Skin of body (tissue), 2 donors: ENCODE data around the gene MRPS33. TPM values are rescaled to one million over a fixed set of nuclear protein-coding genes. Genes with fewer than 3 reads are reported as not detected.
"Not testable (repeated sequence)": the region's sequence is repeated elsewhere in the genome, so short reads cannot be mapped to it uniquely, and the experiment has no call there.

Experiments used
- DNase-seq: peaks from one replicate; lab custom pipeline; 2025; lab: John Stamatoyannopoulos, UW
- total RNA-seq: library from RNA; depleted of rRNA; stranded (reverse); fragments of >200 nt; gene quantifications from one replicate; pipeline ENCODE4 v1.2.3, GENCODE V29; 2014

The MRPS33 gene
- total RNA-seq, 1 donor from 2014 or later, result 27.4 TPM

- DNase-seq, result peak; percentile 14
Observed at GRCh38 chr7:141012696-141013344, 1.9 kb downstream of the MRPS33 start.

DNA sequence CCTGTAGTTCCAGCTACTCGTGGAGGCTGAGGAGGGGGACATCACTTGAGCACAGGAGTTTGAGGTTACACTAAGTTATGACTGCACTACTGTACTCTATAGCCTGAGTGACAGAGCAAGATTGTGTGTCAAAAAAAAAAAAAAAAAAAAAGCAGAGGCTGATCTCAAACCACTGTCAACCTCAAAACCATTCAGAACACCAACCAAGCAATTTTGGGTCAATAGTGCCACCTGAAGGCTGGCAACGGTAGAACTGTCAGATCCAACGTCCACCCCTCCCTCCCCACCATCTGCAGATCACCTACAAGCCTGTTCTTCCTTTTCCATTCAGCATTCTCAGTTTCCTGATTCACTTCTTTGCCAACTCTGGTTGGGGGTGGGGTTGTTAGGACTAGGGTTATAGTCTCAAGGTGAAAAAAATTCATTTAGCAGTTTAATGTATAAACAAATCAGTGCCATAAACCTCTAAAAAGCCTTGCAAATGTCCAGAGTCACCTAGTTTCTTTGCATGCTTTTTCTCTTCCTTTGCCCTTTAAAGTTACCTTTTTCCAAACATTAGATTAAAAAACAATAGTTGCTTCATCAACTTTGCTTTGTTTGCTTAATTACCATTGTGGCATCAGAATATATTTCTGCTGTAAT, 2.6 kb downstream of the MRPS33 start:
- DNase-seq, result peak; percentile 47

DNA sequence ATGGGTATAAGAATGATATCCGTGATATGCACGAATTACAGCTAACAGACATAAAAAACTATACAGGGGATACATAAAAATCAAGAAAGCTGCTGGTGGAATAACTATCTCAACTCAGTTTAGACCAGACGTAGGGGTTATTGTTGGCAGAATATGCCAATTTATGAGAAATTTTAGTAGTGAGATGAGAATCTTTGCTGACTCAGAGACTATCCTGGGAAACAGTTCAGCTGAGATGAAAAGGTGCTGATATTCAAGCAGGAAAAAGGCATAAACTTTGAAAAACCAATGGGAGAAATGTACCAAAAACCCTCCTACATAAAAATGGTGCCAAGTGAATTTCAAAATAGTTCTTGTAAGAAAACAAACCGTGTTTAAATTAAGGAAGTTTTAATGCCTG, 3.3 kb downstream of the MRPS33 start:
- DNase-seq, result no peak

DNA sequence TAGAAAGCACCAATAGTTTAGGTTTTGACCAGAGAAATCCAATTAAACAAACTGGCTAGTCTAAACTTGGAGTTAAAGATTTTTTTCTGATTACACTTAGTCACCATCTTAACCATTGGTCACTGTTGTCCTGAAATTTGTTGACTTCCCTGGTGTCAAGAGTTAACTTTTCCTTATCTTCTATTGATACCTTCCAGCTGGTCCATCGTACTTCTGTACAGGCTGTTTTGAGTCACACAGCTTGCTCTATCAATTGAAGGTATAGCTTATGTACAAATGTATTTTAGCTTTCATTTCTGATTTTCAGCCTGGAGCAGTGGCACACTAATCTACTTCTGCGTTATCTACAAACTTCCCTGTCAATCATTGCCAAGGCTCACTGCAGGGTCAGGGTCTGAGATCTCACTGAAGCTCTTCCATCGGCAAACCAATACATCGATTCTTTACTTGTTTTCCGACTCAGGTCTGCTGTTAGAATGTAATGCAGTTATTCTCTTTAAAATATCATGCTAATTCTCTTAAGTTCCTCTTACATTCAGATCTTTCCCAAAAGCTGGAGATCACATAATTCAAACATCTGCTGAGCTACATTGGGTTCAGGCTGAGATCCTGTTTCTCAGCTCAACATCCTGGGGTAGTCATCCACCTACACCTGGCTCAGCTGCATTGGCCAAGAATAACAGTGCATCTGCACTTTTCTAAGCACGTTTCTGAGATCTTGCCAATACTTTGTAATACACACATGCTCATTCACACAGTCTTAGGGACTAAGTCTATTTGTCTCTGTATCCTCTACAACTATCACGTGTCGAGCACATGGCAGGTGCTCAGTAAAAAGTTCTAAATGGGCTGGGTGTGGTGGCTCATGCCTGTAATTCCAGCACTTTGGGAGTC, 11.3 kb downstream of the MRPS33 start:
- DNase-seq, result no peak

- DNase-seq, result no peak
Observed at GRCh38 chr7:141001546-141001945, 13.2 kb downstream of the MRPS33 start.

DNA sequence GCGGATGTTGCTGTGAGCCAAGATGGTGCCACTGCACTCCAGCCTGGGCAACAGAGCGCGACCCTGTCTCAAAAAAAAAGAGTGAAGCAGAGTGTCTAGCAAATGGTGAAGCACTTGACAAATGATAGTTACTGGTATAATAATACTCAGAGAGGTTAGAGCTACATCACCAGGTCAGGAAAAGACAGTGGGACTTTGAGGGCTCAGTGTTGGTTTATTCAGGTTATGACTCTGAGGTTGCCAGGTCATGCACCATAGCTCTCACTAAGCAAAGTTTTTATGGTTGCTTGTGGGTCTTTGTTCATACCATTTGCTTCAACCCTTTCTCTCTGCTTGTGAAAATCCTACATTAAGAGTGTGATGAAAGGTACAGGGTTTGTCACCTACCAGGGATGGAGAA, 13.6 kb downstream of the MRPS33 start:
- no peak for DNase-seq

- DNase-seq, result no peak
Observed at GRCh38 chr7:140998715-140999114, 16.0 kb downstream of the MRPS33 start.

GRCh38 chr7:140992422-140992821, 22.3 kb downstream of the MRPS33 start:
- DNase-seq, result no peak

DNA sequence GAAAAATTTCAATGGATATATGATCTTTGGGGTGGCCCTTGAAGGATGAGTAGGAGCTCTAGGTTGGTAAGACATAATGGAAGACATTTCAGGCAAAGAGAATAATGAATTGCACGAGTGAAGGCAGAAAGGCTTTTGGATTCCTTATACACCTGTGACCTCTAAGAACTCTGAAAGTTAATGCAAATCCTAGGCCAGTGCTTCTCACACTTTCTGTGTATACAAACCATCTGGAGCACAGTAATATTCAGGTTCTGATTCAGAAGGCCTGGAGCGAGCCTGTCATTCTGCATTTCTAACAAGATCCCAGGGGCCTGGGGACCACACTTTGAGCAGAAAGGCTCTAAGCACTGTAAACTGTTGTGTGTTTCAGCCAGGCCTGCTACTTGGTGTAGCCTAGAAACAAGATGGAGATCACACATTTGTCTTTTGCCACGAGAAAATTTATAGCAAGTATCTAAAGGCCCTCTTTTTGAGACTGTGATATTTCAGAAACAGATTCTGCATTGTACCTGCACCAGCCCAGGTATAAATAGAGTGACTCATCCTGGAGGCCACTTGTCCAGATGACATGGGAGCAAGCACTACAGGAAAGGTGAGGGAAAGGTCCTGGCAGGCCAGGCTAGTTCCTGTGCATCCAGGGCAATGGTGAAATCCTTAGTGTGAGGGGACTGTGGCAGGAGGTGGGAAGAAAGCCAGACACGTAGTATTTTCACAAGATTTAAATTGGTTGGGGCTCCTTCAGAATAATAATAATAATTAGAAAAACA, 24.4 kb downstream of the MRPS33 start:
- DNase-seq, result no peak

DNA sequence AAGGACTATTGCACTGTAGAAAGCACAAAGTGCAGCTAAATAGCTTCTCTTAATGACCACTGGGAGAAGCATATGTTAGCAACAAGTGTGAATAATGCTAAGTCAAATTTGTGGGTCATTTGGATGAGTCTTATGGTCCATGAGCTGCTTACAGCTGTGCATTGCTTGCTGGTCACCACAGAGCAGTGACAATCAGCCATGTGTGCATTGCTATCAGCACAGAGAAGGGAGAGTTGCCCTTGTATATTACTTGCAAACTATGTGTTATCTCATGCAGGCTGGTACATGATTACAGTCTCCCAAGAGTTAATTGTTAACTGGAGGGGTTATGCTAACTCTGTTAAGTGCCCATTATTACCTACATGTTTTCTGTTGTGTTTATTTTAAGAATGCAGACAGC, 25.7 kb downstream of the MRPS33 start:
- DNase-seq, result no peak

DNA sequence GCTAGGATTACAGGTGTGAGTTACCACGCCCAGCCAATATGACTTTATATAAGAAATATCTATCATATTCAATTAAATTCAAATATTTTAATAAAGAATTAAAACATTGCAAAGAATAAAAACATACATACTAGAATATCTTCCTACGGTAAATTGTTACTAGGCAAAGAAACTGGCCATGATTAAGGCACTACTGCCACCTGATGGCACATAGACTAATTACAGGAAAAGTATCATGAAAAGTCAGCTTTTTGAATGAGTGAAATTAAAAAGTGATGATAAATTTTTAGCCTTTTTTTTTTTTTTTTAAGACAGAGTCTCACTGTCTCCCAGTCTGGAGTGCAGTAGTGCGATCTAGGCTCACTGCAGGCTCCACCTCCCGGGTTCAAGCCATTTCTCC, 30.9 kb downstream of the MRPS33 start:
- DNase-seq, result no peak

DNA sequence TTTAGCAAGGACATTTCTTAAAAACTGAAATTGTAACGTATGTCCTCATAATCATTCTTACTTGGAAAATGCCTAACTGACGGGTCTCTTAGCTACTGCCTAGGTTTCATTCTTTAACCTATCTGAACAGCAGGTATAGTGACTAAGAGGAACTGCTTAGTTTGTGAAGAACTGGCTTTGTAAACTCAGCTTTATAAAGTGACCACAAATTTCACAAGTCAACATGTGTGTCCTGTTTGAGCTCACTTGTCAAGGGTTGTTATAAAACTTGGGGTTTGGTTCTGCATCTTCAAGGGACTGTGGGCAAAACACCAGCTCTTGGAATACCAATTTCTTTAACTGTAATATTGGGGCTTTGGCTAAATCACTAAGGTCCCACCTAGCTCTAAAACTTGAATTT, 32.2 kb downstream of the MRPS33 start:
- no peak for DNase-seq

DNA sequence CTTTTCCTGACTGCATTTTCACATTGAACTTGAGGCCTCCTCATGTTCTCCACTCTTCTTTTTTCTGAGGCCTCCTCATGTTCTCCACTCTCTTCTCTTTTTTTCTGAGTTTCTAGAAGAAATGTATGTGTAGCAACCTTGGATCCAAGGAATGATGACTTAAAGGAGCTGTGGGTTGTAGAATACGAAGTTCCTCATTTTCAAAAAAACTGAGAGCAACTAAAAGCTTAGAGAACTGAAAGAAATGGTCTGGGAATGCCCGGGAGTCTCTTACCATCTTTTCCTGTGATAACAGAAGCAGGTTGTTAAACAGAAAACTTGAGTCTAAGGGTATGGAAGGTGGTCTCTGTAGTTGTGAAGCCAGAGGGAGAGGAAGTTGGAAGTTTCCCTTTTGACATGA, 32.8 kb downstream of the MRPS33 start:
- no peak for DNase-seq

DNA sequence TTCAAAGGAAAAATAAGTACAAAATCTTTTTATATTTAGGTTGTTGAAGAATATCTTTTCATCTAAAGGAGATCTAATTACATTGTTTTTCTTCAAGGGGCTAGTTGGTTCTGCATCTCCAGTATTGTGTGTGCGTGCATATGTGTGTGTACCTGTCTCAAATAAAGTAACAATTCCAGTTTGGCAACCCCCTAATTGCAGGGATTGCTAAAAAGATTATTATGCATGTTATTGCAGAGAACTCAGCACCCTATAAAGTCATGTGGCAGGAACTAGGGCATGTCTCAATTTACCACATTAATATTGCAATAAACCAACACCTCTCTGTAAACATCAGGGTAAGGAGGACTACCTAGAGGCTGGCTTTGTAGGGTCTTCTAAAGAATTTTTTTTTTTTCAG, 37.0 kb downstream of the MRPS33 start:
- DNase-seq, result no peak

- no peak for DNase-seq
Observed at GRCh38 chr7:140972876-140973829, 41.6 kb downstream of the MRPS33 start.

GRCh38 chr7:140972344-140972743, 42.4 kb downstream of the MRPS33 start:
- DNase-seq, result no peak

GRCh38 chr7:140967438-140967837, 47.3 kb downstream of the MRPS33 start:
- DNase-seq, result no peak

DNA sequence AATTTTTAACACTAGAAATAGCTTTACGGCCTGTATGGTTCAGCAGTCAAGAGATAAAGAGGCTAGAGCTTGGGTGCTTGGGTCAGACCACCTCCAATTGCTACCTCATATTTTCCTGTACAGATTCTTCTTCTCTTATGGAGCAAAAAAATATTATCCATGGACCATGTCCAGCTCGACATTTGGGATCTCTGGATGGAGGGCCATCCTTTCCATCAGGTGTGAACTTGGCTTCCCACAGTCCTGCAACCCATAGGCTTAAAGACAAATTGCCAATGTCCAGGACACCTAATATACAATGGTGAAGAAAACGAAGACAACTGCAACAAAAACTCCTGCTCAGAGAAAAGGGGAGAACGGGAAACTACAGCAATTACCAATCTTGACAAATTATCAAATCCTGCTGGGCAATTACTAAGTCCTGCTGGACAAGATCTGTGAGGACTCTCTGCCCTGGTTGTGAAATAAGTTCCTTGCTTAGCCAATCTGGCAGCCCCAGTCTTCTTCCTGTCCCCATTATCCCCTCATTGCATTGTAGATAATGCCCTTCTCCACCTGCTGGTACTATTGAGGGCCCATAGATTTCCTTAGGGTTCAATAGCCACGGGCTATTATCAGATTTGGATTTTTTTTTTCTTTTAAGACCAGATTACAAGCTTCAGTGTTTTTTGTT, 48.1 kb downstream of the MRPS33 start:
- no peak for DNase-seq

GRCh38 chr7:140961117-140961516, 53.6 kb downstream of the MRPS33 start:
- no peak for DNase-seq

GRCh38 chr7:140956997-140957396, 57.8 kb downstream of the MRPS33 start:
- not testable (repeated sequence) for DNase-seq
